WERI-Rb-1 (cell line): ENCODE results near the gene UMAD1.

Source experiments
- DNase-seq: peaks from one replicate; pipeline ENCODE4 v3.0.0-alpha.2; 2020
- H3K27ac ChIP-seq: fragments of 250-450 bp; sonication (Bioruptor Pico); 2 replicates; pipeline ENCODE4 v1.5.1; 2020; ENCODE audit warnings: mild to moderate bottlenecking, moderate library complexity
- H3K27me3 ChIP-seq: fragments of 250-450 bp; sonication (Bioruptor Pico); 2 replicates; pipeline ENCODE4 v1.5.1; 2021; ENCODE audit warnings: mild to moderate bottlenecking, low read depth, moderate library complexity; ENCODE audit not compliant: insufficient read depth, severe bottlenecking
- H3K36me3 ChIP-seq: fragments of 250-450 bp; sonication (Bioruptor Pico); 2 replicates; pipeline ENCODE4 v1.5.1; 2020; ENCODE audit warnings: mild to moderate bottlenecking, moderate library complexity
- H3K4me3 ChIP-seq: 2 replicates; pipeline ENCODE4 v1.5.1; 2011; ENCODE audit warnings: low read depth, mild to moderate bottlenecking, control low read depth, low read length
- H3K9me3 ChIP-seq: fragments of 250-450 bp; sonication (Bioruptor Pico); 2 replicates; pipeline ENCODE4 v1.5.1; 2021; ENCODE audit warnings: mild to moderate bottlenecking, moderate library complexity; ENCODE audit not compliant: severe bottlenecking
- TF ChIP-seq, protein P1 (sequence below): IDR thresholded peaks from 2 replicates; pipeline ENCODE4 v1.5.1; 2011; ENCODE audit warnings: low read depth, mild to moderate bottlenecking, control low read depth, inconsistent platforms, low read length

UMAD1 gene

DNA sequence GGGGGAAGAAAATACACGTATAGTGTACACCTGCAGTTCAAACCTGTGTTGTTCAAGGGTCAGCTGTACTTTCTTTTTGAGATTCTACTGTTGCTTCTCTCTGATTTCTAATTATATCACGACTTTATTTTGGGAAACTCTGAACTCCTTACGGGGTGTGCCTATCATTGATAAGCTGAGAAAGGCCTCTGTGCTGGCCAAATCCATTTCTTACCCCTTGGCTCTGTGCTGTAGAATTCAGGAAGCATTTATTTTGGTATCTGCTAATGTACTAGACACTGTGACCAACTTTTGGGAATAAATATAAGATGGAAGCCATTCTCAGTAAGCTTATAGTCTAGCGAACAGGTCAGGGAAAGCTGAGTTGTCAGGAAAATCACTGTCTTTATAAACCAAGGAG is 104.7 kb downstream of the UMAD1 start:
- no peak overlapping the region for H3K27ac ChIP-seq
- H3K27me3 ChIP-seq = no peaks in the 10 kb centered on the region
- no peak for DNase-seq
- no peak overlapping the region for H3K4me3 ChIP-seq
- no peaks in the 10 kb centered on the region for H3K36me3 ChIP-seq
- H3K9me3 ChIP-seq = no peaks in the 10 kb centered on the region
- TF ChIP-seq, protein P1, sequence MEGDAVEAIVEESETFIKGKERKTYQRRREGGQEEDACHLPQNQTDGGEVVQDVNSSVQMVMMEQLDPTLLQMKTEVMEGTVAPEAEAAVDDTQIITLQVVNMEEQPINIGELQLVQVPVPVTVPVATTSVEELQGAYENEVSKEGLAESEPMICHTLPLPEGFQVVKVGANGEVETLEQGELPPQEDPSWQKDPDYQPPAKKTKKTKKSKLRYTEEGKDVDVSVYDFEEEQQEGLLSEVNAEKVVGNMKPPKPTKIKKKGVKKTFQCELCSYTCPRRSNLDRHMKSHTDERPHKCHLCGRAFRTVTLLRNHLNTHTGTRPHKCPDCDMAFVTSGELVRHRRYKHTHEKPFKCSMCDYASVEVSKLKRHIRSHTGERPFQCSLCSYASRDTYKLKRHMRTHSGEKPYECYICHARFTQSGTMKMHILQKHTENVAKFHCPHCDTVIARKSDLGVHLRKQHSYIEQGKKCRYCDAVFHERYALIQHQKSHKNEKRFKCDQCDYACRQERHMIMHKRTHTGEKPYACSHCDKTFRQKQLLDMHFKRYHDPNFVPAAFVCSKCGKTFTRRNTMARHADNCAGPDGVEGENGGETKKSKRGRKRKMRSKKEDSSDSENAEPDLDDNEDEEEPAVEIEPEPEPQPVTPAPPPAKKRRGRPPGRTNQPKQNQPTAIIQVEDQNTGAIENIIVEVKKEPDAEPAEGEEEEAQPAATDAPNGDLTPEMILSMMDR = no peak

DNA sequence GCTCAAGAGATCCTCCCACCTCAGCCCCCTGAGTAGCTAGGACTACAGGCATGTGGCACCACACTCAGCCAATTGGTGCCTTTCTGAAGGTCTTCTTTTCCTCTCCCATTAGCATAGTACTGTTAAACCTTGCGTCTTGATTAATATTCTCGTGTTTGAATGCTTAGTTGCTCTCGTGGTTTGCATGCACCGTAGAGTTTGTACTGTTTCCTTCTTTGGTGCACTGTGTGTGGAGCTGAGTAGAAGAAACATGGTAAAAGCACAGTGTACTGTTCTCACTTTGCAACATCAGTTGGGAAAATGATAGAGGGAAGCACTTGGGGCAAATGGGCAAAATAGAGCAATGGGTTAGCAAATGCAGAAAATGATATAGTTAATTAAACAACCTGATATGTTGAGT is 105.4 kb downstream of the UMAD1 start:
- TF ChIP-seq, protein P1 = no peak
- DNase-seq = no peak
- Histone ChIP-seq H3K9me3 (no peaks in the 10 kb centered on the region), H3K36me3 (no peaks in the 10 kb centered on the region), H3K4me3 (no peak overlapping the region), H3K27me3 (no peaks in the 10 kb centered on the region), H3K27ac (no peak overlapping the region)

DNA sequence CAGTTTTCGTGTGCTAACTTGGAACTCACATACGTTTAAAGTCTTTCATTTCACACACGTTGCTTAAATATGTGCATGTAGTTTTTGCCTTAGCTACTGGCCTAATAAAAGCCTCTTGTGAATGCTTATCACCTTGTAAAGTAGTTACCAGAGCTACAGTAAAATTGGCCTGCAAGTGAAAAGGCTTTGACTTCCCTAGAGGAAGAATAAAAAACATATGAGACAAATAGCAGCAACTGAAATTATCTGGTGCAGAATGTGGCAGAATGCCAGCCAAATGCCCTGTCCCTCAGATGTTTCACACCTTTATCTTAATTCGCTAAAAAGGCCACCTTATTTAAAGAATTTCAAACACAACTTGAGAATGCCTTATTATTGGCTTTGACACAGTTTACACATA is 105.9 kb downstream of the UMAD1 start:
- TF ChIP-seq, protein P1 = no peak
- H3K9me3 ChIP-seq = no peaks in the 10 kb centered on the region

DNA sequence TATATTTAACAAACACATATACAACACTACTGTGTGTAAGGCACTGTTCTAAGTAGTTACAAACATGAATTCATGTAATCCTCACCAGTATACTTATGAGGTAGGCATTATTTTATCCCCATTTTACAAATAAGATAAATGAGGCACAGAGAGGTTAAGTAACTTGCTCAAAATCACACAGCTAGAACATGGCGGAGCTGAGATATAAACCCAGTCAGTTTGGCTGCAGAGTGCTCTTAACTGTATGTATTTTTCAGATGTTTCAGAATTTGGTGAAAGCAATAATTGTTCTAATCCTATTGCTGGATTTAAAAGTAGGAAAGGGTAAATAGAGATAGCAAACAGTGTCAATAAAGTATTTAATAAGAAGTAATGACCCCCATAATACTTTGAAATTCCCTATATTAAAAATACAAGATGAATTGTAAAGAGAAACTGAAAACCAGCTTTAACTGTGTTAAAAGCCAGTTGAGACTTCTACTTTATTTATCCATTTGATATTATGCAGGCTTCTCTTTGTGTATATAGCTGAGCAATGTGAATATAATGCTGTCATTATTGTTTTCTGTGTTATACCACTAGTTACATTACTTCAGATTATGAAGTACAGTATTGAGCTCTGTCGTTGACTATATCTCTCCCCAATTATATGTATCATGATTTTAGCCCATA is 110.2 kb downstream of the UMAD1 start:
- Histone ChIP-seq H3K4me3 (no peak overlapping the region), H3K9me3 (no peaks in the 10 kb centered on the region), H3K27me3 (no peaks in the 10 kb centered on the region), H3K27ac (no peak overlapping the region), H3K36me3 (no peaks in the 10 kb centered on the region)
- no peak for DNase-seq
- TF ChIP-seq, protein P1 = no peak

More for the DNA sequence above, 105.9 kb downstream of the UMAD1 start:
- no peak for DNase-seq
- Histone ChIP-seq H3K27me3 (no peaks in the 10 kb centered on the region), H3K27ac (no peak overlapping the region), H3K36me3 (no peaks in the 10 kb centered on the region), H3K4me3 (no peak overlapping the region)

DNA sequence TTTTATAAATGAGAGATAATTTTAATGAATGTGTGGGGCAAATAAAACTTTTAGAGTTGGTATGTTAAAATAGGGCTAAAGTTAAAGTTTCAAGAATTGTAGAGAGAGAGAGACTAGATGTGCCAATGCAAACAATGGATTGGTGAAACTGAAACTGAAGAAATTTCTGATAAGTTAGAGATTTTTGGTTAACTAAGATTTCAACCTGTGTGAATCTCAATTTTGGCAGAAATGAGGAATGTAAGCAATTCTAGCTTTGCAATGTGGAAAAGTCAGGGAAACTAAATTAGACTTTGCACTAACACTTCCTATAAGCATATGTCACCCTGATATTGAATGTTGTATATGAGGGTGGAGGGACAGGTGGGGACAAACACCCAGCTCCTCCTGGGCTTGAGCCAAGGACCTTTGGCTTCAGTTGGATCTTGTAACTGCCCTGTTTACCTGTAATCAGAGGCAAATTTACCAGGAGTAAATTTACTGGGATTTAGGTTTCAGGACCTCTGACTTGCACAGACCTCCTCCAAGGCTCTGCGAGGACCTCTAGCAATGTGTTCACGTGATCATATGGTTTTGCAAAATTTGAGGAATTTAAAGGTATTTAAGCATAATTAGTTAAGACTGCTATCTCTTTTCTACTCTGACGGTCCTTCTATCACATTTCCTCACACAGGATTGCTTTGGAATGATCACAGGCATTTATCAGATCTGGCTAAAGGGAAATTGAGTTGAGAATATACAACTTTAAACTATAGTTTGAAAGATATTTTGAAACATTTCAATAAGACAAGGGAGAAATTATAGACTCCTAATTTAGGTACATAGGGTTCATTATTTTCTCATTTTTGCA is 110.9 kb downstream of the UMAD1 start:
- no peak for DNase-seq
- no peak overlapping the region for H3K27ac ChIP-seq
- H3K36me3 ChIP-seq = no peaks in the 10 kb centered on the region
- no peaks in the 10 kb centered on the region for H3K27me3 ChIP-seq
- H3K9me3 ChIP-seq = no peaks in the 10 kb centered on the region
- TF ChIP-seq, protein P1 = no peak
- no peak overlapping the region for H3K4me3 ChIP-seq
